ENCODE measurements around the gene MAN2A1.

GRCh38 chr5:109767997-109768396, 78.3 kb downstream of the MAN2A1 start:
- no peak for TF ChIP-seq CTCF (IDR thresholded peaks at IDR 0.05)
- no peak for TF ChIP-seq POLR2A (IDR thresholded peaks at IDR 0.05)

All from adrenal gland (tissue), 5 donors.